GM23338 (cell line): Measurements from ENCODE around the gene R3HDM2. TPM values are rescaled to one million over a fixed set of nuclear protein-coding genes. Genes with fewer than 3 reads are reported as not detected.

Source experiments
- ATAC-seq: fragments of 200-7000 bp; cut with Tn5 transposase; 3 replicates; pipeline ENCODE4 v1.9.1; 2020
- DNase-seq: peaks from one replicate; pipeline ENCODE4 v3.0.0-alpha.2; 2015; ENCODE audit warnings: low spot score
- H2AFZ ChIP-seq: fragments of 200-600 bp; sonication (generic); 2 replicates; pipeline ENCODE4 v1.8.0; 2016; ENCODE audit warnings: antibody characterized with exemption, mild to moderate bottlenecking, moderate library complexity
- H3F3A ChIP-seq: fragments of 200-600 bp; sonication (generic); replicated peaks from 2 replicates; pipeline ENCODE4 v1.8.0; 2017; ENCODE audit warnings: antibody characterized with exemption, mixed run types, low read depth
- H3K27ac ChIP-seq: fragments of 200-600 bp; sonication (generic); 2 replicates; pipeline ENCODE4 v1.6.1; 2016; ENCODE audit warnings: low read depth
- H3K27me3 ChIP-seq: fragments of 200-600 bp; sonication (generic); 2 replicates; pipeline ENCODE4 v1.8.0; 2016; ENCODE audit warnings: mild to moderate bottlenecking, mixed run types, moderate library complexity; ENCODE audit not compliant: insufficient read depth
- H3K36me3 ChIP-seq: fragments of 200-600 bp; sonication (generic); 2 replicates; pipeline ENCODE4 v1.8.0; 2016; ENCODE audit warnings: mild to moderate bottlenecking; ENCODE audit not compliant: insufficient read depth
- H3K4me1 ChIP-seq: fragments of 200-600 bp; sonication (generic); 2 replicates; pipeline ENCODE4 v1.8.0; 2016; ENCODE audit warnings: mild to moderate bottlenecking, moderate library complexity; ENCODE audit not compliant: insufficient read depth
- H3K4me2 ChIP-seq: fragments of 200-600 bp; sonication (generic); 2 replicates; pipeline ENCODE4 v1.7.1; 2017; ENCODE audit warnings: mixed run types
- H3K4me3 ChIP-seq: fragments of 200-600 bp; sonication (generic); 2 replicates; pipeline ENCODE4 v1.6.1; 2016; ENCODE audit warnings: mixed run types
- H3K79me2 ChIP-seq: fragments of 200-600 bp; sonication (generic); replicated peaks from 2 replicates; pipeline ENCODE4 v1.8.0; 2017; ENCODE audit warnings: mild to moderate bottlenecking; ENCODE audit not compliant: insufficient read depth
- H3K9me2 ChIP-seq: fragments of 200-600 bp; sonication (generic); 2 replicates; pipeline ENCODE4 v1.8.0; 2017; ENCODE audit not compliant: insufficient read depth
- H4K20me1 ChIP-seq: fragments of 200-600 bp; sonication (generic); replicated peaks from 2 replicates; pipeline ENCODE4 v1.8.0; 2017; ENCODE audit warnings: mild to moderate bottlenecking; ENCODE audit not compliant: insufficient read depth
- H3K27ac Mint-ChIP-seq: 2 replicates; pipeline ENCODE4 v1.8.0; 2020; ENCODE audit warnings: inconsistent platforms, mild to moderate bottlenecking, moderate library complexity, mixed read lengths
- H3K27me3 Mint-ChIP-seq: 3 replicates; pipeline ENCODE4 v1.8.0; 2022; ENCODE audit warnings: low read depth, mild to moderate bottlenecking, moderate library complexity, mixed read lengths, inconsistent platforms; ENCODE audit not compliant: insufficient read depth, poor library complexity
- H3K36me3 Mint-ChIP-seq: 3 replicates; pipeline ENCODE4 v1.8.0; 2021; ENCODE audit warnings: low read depth, mild to moderate bottlenecking, inconsistent platforms, moderate library complexity, mixed read lengths
- H3K4me1 Mint-ChIP-seq: 3 replicates; pipeline ENCODE4 v1.8.0; 2020; ENCODE audit warnings: mild to moderate bottlenecking, inconsistent platforms, mixed read lengths
- H3K4me3 Mint-ChIP-seq: 3 replicates; pipeline ENCODE4 v1.8.0; 2021; ENCODE audit warnings: moderate library complexity, mild to moderate bottlenecking, inconsistent platforms, mixed read lengths
- H3K9me3 Mint-ChIP-seq: 3 replicates; pipeline ENCODE4 v1.8.0; 2020; ENCODE audit warnings: moderate library complexity, mild to moderate bottlenecking, inconsistent platforms, mixed read lengths
- CREB1 ChIP-seq: fragments of 250-450 bp; sonication (Bioruptor Pico); IDR thresholded peaks from 2 replicates; pipeline ENCODE4 v1.5.0; 2020; ENCODE audit warnings: low read depth, mild to moderate bottlenecking, moderate library complexity
- CTCF ChIP-seq, 2 experiments: fragments of 200-600 bp in 1 of 2; sonication (generic) in 1 of 2; conservative IDR thresholded peaks; 2 replicates each; pipeline versions ENCODE4 v1.5.1 to v1.6.1; 2016 to 2017; ENCODE audit warnings: antibody characterized with exemption in 2 of 2, low read depth in 2 of 2, mild to moderate bottlenecking in 2 of 2, moderate library complexity in 1 of 2
- EZH2 ChIP-seq: fragments of 200-600 bp; sonication (generic); IDR thresholded peaks from one replicate; pipeline ENCODE4 v1.8.0; 2017; ENCODE audit warnings: antibody characterized with exemption, mild to moderate bottlenecking, low read depth; ENCODE audit not compliant: unreplicated experiment
- JUNB ChIP-seq: IDR thresholded peaks from one replicate; pipeline ENCODE4 v1.6.1; 2016; ENCODE audit warnings: antibody characterized with exemption; ENCODE audit not compliant: unreplicated experiment
- NANOG ChIP-seq: IDR thresholded peaks from 2 replicates; pipeline ENCODE4 v1.6.1; 2016; ENCODE audit warnings: antibody characterized with exemption, borderline replicate concordance
- POLR2AphosphoS5 ChIP-seq: IDR thresholded peaks from 2 replicates; pipeline ENCODE4 v1.6.1; 2016; ENCODE audit warnings: antibody characterized with exemption, low read depth
- REST ChIP-seq: IDR thresholded peaks from one replicate; pipeline ENCODE4 v1.6.1; 2018; ENCODE audit warnings: antibody characterized with exemption; ENCODE audit not compliant: unreplicated experiment
- STAT1 ChIP-seq: IDR thresholded peaks from one replicate; pipeline ENCODE4 v1.6.1; 2016; ENCODE audit warnings: antibody characterized with exemption; ENCODE audit not compliant: unreplicated experiment
- ZNF331 ChIP-seq: fragments of 250-450 bp; sonication (Bioruptor Pico); IDR thresholded peaks from 2 replicates; pipeline ENCODE4 v1.5.0; 2020; ENCODE audit warnings: low read depth, mild to moderate bottlenecking, moderate library complexity
- polyA plus RNA-seq: library from polyadenylated mRNA; unstranded; fragments of >200 nt; fragmentation: Nextera tagmentation; extraction: Ambion mirVana; gene quantifications from 2 replicates; pipeline ENCODE4 v1.2.1, GENCODE V29; 2016
- total RNA-seq: library from RNA; depleted of rRNA; stranded (reverse); fragments of >200 nt; shearing (Covaris generic); gene quantifications from 2 replicates; pipeline ENCODE4 v1.2.3, GENCODE V29; 2014
- TF ChIP-seq, protein P1 (sequence below): IDR thresholded peaks from 2 replicates; pipeline ENCODE4 v1.6.1; 2016; ENCODE audit warnings: antibody characterized with exemption

Gene R3HDM2
- total and polyA plus RNA-seq, 2 experiments from 2014 or later: 9.6 to 19.6 TPM

- DNase-seq (no peak), ATAC-seq (no peak)
- peaks cover 4% of the 10 kb centered on the region for H3K27me3 Mint-ChIP-seq
- Histone ChIP-seq H3F3A (no peaks in the 10 kb centered on the region; the same call in 1 of the 2 replicates), H2AFZ (no peak overlapping the region), H3K27me3 (no peaks in the 10 kb centered on the region), H3K36me3 (no peaks in the 10 kb centered on the region; the same call in 1 of the 2 replicates), H3K27ac (no peak overlapping the region), H3K79me2 (no peaks in the 10 kb centered on the region), H3K4me1 (peaks cover 16% of the 10 kb centered on the region), H3K4me2 (no peak overlapping the region), H4K20me1 (no peaks in the 10 kb centered on the region), H3K4me3 (no peak overlapping the region), H3K9me2 (0 out of 2 replicates have a peak, but pooled peaks cover 6% of the 10 kb centered on the region)
- peaks cover 3% of the 10 kb centered on the region for H3K36me3 Mint-ChIP-seq
- H3K27ac Mint-ChIP-seq: no peak overlapping the region
- H3K9me3 Mint-ChIP-seq: no peaks in the 10 kb centered on the region
- peaks cover 15% of the 10 kb centered on the region for H3K4me1 Mint-ChIP-seq
- TF ChIP-seq STAT1 (no peak), NANOG (no peak), POLR2AphosphoS5 (no peak)
- TF ChIP-seq, protein P1, sequence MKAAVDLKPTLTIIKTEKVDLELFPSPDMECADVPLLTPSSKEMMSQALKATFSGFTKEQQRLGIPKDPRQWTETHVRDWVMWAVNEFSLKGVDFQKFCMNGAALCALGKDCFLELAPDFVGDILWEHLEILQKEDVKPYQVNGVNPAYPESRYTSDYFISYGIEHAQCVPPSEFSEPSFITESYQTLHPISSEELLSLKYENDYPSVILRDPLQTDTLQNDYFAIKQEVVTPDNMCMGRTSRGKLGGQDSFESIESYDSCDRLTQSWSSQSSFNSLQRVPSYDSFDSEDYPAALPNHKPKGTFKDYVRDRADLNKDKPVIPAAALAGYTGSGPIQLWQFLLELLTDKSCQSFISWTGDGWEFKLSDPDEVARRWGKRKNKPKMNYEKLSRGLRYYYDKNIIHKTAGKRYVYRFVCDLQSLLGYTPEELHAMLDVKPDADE: no peak
- H3K4me3 Mint-ChIP-seq: no peak overlapping the region
Measured at GRCh38 chr12:57300961-57301584, 129.8 kb downstream of the R3HDM2 start.

DNA sequence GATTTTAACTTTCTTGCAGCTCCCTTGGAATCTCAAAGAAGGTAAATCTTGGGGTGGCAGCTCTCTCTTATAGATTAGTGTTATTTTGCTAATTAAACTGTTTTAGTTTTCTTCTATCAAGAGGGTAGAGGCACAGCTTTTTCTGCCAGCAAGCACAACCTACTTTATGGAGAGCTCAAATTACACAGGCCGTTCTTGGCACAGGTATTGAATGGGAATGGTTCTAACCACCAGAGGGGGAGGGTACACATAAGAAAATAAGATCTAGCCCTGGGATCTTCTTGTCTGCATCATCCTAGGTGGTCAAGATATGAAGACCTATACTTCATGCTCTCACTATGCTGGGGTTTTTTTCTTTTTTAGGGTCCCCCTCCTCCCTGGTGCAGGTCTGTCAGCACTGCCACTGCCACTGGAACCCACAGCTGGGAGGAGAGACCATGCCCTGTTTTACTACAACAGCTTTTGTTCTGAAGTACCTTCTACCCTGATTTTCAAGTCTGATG lies 131.3 kb downstream of the R3HDM2 start:
- no peak overlapping the region for H3K4me3 ChIP-seq
- Mint-ChIP-seq H3K36me3 (peaks cover 3% of the 10 kb centered on the region), H3K27me3 (peaks cover 4% of the 10 kb centered on the region), H3K4me1 (peaks cover 15% of the 10 kb centered on the region), H3K4me3 (peak overlapping the region; percentile 23; the same call in 1 of the 3 replicates), H3K27ac (no peak overlapping the region), H3K9me3 (no peaks in the 10 kb centered on the region)
- no peaks in the 10 kb centered on the region for H3K79me2 ChIP-seq
- ATAC-seq (peak; percentile 67), DNase-seq (peak; percentile 37)
- H2AFZ ChIP-seq: no peak overlapping the region
- no peaks in the 10 kb centered on the region for H3K36me3 ChIP-seq
- H3K9me2 ChIP-seq: 0 out of 2 replicates have a peak, but pooled peaks cover 4% of the 10 kb centered on the region
- no peaks in the 10 kb centered on the region for H4K20me1 ChIP-seq
- peak overlapping the region; percentile 64 for H3K4me2 ChIP-seq
- H3K27ac ChIP-seq: no peak overlapping the region; the same call in none of the 2 replicates
- no peaks in the 10 kb centered on the region; the same call in 1 of the 2 replicates for H3F3A ChIP-seq
- peaks cover 16% of the 10 kb centered on the region for H3K4me1 ChIP-seq
- H3K27me3 ChIP-seq: no peaks in the 10 kb centered on the region
- TF ChIP-seq EZH2: no peak
- TF ChIP-seq CREB1 (CRISPR knock-in tag): no peak
- no peak for TF ChIP-seq CTCF (conservative IDR thresholded peaks at IDR 0.05; ENCODE audit: low read depth in 2 of 2)
- TF ChIP-seq ZNF331 (CRISPR knock-in tag): no peak
- TF ChIP-seq REST: no peak
- TF ChIP-seq JUNB: no peak
- no peak for TF ChIP-seq STAT1
- TF ChIP-seq, protein P1: no peak
